ENCODE results near the gene MLXIP. TPM values are rescaled to one million over a fixed set of nuclear protein-coding genes. Genes with fewer than 3 reads are reported as not detected.
A peak's percentile ranks its signal among the peaks of the same experiment; 100 is the strongest.

Gene MLXIP
- total RNA-seq, 1 experiment from 2014 or later: 46.3 TPM

DNA sequence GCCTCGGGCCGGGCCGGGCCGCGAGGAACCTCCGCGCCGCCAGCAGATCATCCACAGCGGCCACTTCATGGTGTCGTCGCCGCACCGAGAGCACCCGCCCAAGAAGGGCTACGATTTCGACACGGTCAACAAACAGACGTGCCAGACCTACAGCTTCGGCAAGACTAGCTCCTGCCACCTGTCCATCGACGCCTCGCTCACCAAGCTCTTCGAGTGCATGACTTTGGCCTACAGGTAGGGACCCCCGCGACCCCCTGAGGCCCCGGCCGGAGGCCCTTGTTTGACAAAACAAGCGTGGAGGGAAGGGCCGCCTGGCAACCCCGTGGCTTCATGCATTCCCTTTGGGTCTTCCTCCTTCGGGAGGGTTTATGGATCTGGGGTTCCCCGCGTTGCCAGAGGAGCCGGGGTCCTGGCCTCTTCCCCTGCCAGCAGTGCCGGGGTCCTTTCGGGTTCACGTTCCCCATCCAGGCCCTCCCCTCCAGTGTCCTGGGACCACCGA lies 526 bp downstream of the MLXIP start:
- ChIA-PET CTCF (interaction anchor here (1.5 kb wide), 1 partner anchor 44 kb away, joined by 5 read pairs; no protein-coding TSS in a partner anchor), RAD21 (ENCODE audit: low non-redundant PET in 1 of 2, low total read pairs in 2 of 2, uncharacterized antibody in 2 of 2, unreplicated experiment in 2 of 2) (no interaction called here), POLR2A (interaction anchor here (1.4 kb wide), 1 partner anchor 15 kb away, joined by 5 read pairs; no protein-coding TSS in a partner anchor)
- intact Hi-C loops (cut with micrococcal nuclease): no loop called here
- Histone ChIP-seq H3K27ac (ENCODE audit: low read depth, low read length) (peak overlapping the region; percentile 79), H4K20me1 (ENCODE audit: insufficient read depth) (no peaks in the 10 kb centered on the region), H3K4me3 (replicated peaks in 1 of 2; ENCODE audit: low read depth in 1 of 2, low read length in 2 of 2) (peak overlapping the region; percentile 69 to 83), H3K27me3 (ENCODE audit: insufficient read depth, low read length) (no peaks in the 10 kb centered on the region), H3K4me1 (ENCODE audit: control insufficient read depth in 1 of 2, insufficient read depth in 2 of 2, low read length in 2 of 2) (peaks cover 17 to 30% of the 10 kb centered on the region in 2 experiments), H3K4me2 (ENCODE audit: low read length) (peak overlapping the region; percentile 89), H3K9me2 (ENCODE audit: insufficient read depth) (no peaks in the 10 kb centered on the region), H3K9me3 (ENCODE audit: control insufficient read depth in 1 of 2, insufficient read depth in 1 of 2, low read depth in 1 of 2, low read length in 2 of 2) (no peaks in the 10 kb centered on the region), H3K36me3 (ENCODE audit: control insufficient read depth in 1 of 2, insufficient read depth in 2 of 2, low read length in 2 of 2) (peaks cover 4 to 17% of the 10 kb centered on the region in 2 experiments; a peak in 3 of 4 replicates), H2AFZ (ENCODE audit: low read depth, low read length, poor library complexity, severe bottlenecking) (no peak overlapping the region), H3K79me2 (ENCODE audit: insufficient read depth, low read length) (peaks cover 52% of the 10 kb centered on the region), H3K9ac (ENCODE audit: low read length) (peak overlapping the region; percentile 87)
- BruUV-seq (replicated peaks): no TSS peak
- ATAC-seq (peak; percentile 35), DNase-seq (ENCODE audit: low read depth, low spot score) (no peak)
- no peak for TF ChIP-seq POLR2AphosphoS5 (IDR thresholded peaks at IDR 0.05; ENCODE audit: low read depth, low read length)
- peak; percentile 79; the same call in 1 of the 2 replicates for TF ChIP-seq ZFX (IDR thresholded peaks at IDR 0.05)

DNA sequence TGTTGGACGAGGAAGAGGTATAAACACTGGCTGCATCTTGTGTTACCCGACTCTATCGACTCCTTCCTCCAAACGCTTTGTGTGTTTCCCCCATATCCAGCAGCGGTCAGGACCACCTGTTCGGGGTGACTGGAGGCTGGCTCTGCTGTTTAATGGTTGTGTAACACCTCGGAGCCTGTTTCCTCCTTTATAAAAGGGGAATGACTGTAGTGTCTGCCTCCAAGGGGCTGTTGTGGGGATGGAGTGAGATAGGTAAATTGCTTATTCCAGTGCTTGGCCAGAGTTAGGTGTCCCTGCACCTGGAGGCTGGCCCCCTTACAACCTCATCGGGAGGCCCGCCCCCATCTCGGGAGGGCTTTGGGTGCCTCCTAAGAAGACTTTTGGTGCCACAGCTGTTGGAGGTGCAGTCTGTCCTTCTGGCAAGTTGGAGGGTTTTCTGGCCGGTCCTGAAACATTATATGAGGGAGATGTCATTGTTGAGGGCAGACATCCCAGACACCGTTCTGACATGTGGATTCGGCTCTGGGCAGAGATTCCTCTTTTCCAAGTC lies 1.1 kb downstream of the MLXIP start:
- Histone ChIP-seq H3K27ac (ENCODE audit: low read depth, low read length) (peak overlapping the region; percentile 79), H3K4me2 (ENCODE audit: low read length) (peak overlapping the region; percentile 89), H3K9me3 (ENCODE audit: control insufficient read depth in 1 of 2, insufficient read depth in 1 of 2, low read depth in 1 of 2, low read length in 2 of 2) (no peaks in the 10 kb centered on the region), H3K4me1 (ENCODE audit: control insufficient read depth in 1 of 2, insufficient read depth in 2 of 2, low read length in 2 of 2) (peaks cover 17 to 30% of the 10 kb centered on the region in 2 experiments), H3K36me3 (ENCODE audit: control insufficient read depth in 1 of 2, insufficient read depth in 2 of 2, low read length in 2 of 2) (peaks cover 6 to 17% of the 10 kb centered on the region in 2 experiments; a peak in 3 of 4 replicates), H3K4me3 (replicated peaks in 1 of 2; ENCODE audit: low read depth in 1 of 2, low read length in 2 of 2) (peak overlapping the region; percentile 69 to 83), H3K9me2 (ENCODE audit: insufficient read depth) (no peaks in the 10 kb centered on the region), H3K9ac (ENCODE audit: low read length) (peak overlapping the region; percentile 87), H3K79me2 (ENCODE audit: insufficient read depth, low read length) (peaks cover 57% of the 10 kb centered on the region), H3K27me3 (ENCODE audit: insufficient read depth, low read length) (no peaks in the 10 kb centered on the region), H2AFZ (ENCODE audit: low read depth, low read length, poor library complexity, severe bottlenecking) (no peak overlapping the region), H4K20me1 (ENCODE audit: insufficient read depth) (no peaks in the 10 kb centered on the region)
- ATAC-seq (no peak), DNase-seq (ENCODE audit: low read depth, low spot score) (no peak)
- CTCF ChIA-PET: no interaction called here
- BruUV-seq (replicated peaks): no TSS peak
- POLR2A ChIA-PET: interaction anchor here (0.5 kb wide), 1 partner anchor 321 kb away, joined by 3 read pairs; no protein-coding TSS in a partner anchor
- intact Hi-C loops (cut with micrococcal nuclease): no loop called here
- no peak for TF ChIP-seq CBX3 (IDR thresholded peaks at IDR 0.05; ENCODE audit: low read depth)
- TF ChIP-seq JUND (IDR thresholded peaks at IDR 0.05): no peak
- TF ChIP-seq ATF3 (IDR thresholded peaks at IDR 0.05): no peak
- TF ChIP-seq TCF7L2 (IDR thresholded peaks at IDR 0.05; ENCODE audit: borderline replicate concordance, extremely low read depth, insufficient read depth, insufficient read length): no peak
- TF ChIP-seq ZBTB33 (IDR thresholded peaks at IDR 0.05; ENCODE audit: extremely low read depth, insufficient replicate concordance, low read length): no peak
- TF ChIP-seq ZFX (IDR thresholded peaks at IDR 0.05): no peak
- TF ChIP-seq, protein P1, sequence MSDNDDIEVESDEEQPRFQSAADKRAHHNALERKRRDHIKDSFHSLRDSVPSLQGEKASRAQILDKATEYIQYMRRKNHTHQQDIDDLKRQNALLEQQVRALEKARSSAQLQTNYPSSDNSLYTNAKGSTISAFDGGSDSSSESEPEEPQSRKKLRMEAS (IDR thresholded peaks at IDR 0.05): no peak
- TF ChIP-seq ELF1 (IDR thresholded peaks at IDR 0.05; ENCODE audit: borderline replicate concordance, low read depth): no peak
- RAD21 ChIA-PET (ENCODE audit: low non-redundant PET in 1 of 2, low total read pairs in 2 of 2, uncharacterized antibody in 2 of 2, unreplicated experiment in 2 of 2): no interaction called here

All from HCT116 (cell line).